GM06990 (cell line): ENCODE measurements around the gene CNTN6.

Experiments used
- DNase-seq: peaks from one replicate; pipeline ENCODE4 v3.0.0-alpha.2; 2011; ENCODE audit not compliant: insufficient read length; ENCODE audit errors: extremely low read depth
- H3K27me3 ChIP-seq: replicated peaks from 2 replicates; pipeline ENCODE4 v1.6.0; 2011; ENCODE audit warnings: low read length; ENCODE audit not compliant: control insufficient read depth, insufficient read depth
- H3K36me3 ChIP-seq: 2 replicates; pipeline ENCODE4 v1.5.1; 2011; ENCODE audit warnings: low read length; ENCODE audit not compliant: control insufficient read depth, insufficient read depth
- H3K4me3 ChIP-seq: replicated peaks from 2 replicates; pipeline ENCODE4 v1.5.1; 2011; ENCODE audit warnings: low read depth, mild to moderate bottlenecking, control low read depth, low read length
- TF ChIP-seq, protein P1 (sequence below): IDR thresholded peaks from 2 replicates; pipeline ENCODE4 v1.5.1; 2011; ENCODE audit warnings: low read length, control low read depth, mild to moderate bottlenecking, inconsistent platforms; ENCODE audit not compliant: insufficient read depth, poor library complexity, severe bottlenecking

Gene CNTN6

DNA sequence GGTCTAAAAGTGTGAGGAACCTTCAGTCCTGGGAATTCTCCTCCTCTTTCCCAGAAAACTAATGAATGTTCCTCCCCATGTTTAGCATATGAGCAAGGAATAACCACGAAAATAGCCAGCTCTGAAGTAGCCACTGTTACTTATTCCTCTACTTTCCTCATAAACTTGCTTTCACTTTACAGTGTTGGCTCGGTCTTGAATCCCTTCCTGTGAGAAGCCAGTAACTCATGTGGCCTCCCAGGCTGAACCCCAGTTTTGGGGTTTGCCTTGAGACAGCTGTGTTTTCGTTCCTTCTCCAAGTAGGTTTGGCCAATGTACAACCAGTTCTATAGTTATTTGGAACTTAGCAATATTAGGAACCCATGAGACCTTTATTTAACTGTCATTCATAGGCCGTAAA lies 195.0 kb downstream of the CNTN6 start:
- Histone ChIP-seq H3K27me3 (no peaks in the 10 kb centered on the region), H3K36me3 (no peaks in the 10 kb centered on the region), H3K4me3 (no peak overlapping the region)
- TF ChIP-seq, protein P1, sequence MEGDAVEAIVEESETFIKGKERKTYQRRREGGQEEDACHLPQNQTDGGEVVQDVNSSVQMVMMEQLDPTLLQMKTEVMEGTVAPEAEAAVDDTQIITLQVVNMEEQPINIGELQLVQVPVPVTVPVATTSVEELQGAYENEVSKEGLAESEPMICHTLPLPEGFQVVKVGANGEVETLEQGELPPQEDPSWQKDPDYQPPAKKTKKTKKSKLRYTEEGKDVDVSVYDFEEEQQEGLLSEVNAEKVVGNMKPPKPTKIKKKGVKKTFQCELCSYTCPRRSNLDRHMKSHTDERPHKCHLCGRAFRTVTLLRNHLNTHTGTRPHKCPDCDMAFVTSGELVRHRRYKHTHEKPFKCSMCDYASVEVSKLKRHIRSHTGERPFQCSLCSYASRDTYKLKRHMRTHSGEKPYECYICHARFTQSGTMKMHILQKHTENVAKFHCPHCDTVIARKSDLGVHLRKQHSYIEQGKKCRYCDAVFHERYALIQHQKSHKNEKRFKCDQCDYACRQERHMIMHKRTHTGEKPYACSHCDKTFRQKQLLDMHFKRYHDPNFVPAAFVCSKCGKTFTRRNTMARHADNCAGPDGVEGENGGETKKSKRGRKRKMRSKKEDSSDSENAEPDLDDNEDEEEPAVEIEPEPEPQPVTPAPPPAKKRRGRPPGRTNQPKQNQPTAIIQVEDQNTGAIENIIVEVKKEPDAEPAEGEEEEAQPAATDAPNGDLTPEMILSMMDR = no peak
- DNase-seq = no peak

DNA sequence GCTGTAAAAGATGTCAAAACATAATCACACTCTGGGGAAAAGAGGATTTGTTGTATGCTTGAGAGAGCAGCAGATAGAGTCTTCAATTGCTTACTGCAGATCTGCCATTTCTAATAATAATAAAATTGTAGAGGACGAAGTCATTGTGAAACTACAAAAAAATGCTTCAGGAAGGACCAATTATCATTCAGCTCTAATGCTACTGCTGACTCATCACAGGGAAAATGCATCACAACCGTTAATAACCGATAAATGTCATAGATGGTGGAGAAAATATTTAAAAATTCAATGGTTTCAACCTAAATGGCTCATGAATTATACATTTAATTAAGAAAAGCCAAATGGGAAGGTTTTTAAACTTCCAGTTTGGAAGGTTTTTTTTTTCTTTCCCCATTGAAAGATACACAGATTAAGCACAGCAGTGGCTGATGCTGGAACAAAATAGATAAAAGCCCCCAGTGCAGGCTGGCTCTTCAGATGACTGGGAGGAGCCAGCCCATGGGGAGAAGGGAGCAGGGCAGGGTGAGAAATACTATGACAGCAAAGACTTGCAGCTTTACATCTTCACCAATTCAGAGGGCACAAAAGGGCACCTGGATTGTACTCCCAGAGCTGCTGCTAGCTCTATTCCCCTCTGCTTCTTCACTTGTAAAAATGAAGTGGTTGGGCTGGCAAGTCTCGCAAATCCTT lies 196.1 kb downstream of the CNTN6 start:
- Histone ChIP-seq H3K4me3 (no peak overlapping the region), H3K27me3 (no peaks in the 10 kb centered on the region), H3K36me3 (no peaks in the 10 kb centered on the region)
- TF ChIP-seq, protein P1 = no peak
- DNase-seq = no peak

DNA sequence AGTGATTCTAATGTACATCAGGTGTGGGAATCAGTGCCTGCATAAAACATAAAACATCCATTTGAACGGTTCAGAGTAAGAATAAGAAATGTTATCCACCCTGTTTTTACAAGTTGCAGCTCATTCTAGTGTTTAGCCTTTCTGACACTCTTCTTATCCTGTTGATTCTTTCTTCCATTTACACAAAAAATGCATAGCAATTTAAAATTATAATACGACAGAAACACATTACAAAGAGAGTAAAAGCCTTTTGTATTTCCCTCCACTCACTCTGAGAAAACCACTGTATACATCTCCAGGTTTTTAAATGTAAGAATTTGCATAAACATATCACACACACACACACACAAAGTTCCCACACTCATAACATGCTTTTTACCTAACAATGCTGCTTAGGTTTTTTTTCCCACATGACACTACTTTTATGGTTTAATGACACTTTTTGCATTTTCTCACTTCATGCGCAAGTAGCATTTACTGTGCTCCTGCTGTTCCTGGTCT lies 199.8 kb downstream of the CNTN6 start:
- no peaks in the 10 kb centered on the region for H3K27me3 ChIP-seq
- TF ChIP-seq, protein P1 = no peak

DNA sequence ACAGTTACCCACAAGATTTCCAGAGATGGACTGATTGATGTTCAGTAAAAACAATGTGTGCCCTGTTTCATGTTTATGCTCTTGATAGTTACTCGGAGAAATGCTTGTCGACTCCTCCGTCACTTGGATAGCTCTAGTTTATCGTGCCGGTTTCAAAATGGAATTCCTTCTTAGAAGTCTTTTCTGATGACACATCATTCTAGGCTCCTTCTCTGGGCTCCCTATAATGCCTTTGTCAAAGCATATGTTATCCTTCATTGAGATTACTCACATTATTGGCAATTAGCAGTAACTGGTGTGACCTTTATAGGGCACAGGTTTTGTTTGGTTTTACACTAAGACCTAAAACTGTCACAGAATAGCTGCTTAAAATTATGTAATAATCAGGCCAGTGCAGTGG lies 201.8 kb downstream of the CNTN6 start:
- Histone ChIP-seq H3K4me3 (no peak overlapping the region), H3K36me3 (no peaks in the 10 kb centered on the region), H3K27me3 (no peaks in the 10 kb centered on the region)
- DNase-seq = no peak
- TF ChIP-seq, protein P1 = no peak

More for the DNA sequence above, 199.8 kb downstream of the CNTN6 start:
- DNase-seq = no peak
- Histone ChIP-seq H3K4me3 (no peak overlapping the region), H3K36me3 (no peaks in the 10 kb centered on the region)

DNA sequence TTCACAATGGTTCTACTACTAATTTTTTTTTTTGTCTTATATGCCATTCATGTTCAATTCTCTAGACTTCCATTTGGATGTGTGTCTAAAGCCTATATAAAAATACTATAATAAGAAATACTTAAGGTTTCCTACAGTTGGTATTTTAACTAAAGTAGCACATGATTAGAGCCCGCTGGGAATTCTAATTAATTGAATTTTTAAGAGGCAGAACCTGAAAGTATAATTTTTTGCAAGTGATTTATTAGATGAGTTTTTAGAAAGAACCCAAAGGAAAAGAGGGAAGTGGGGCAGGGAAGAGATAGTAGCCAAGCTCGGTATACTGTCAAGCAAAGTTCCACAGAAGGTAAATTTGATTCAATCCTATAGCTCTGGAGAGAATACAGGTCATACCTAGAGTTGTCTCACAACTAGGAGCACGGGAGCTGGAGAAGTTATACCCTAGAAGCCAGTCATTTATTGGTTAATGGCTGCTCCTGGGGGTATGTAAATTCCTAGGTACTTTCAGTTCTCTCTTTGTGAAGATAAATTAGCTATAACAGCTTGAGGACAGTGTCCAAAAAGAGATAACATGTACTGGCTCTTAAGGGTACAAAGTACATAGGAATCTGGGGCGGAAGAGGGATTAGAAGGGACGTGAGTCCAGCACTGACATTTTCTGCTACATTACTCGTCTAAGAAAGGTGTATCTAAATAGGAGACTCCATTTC lies 225.6 kb downstream of the CNTN6 start:
- DNase-seq = no peak
- TF ChIP-seq, protein P1 = no peak

More for the DNA sequence above, 225.6 kb downstream of the CNTN6 start:
- Histone ChIP-seq H3K27me3 (no peaks in the 10 kb centered on the region), H3K4me3 (no peak overlapping the region), H3K36me3 (no peaks in the 10 kb centered on the region)
